GM21381 (cell line): Measurements from ENCODE around the gene CDC45.

Experiments
- ATAC-seq: cut with Tn5 transposase; IDR thresholded peaks from one replicate; pipeline ENCODE4 v1.9.1; 2021; ENCODE audit warnings: mild to moderate bottlenecking, moderate library complexity; ENCODE audit not compliant: unreplicated experiment

The CDC45 gene

DNA sequence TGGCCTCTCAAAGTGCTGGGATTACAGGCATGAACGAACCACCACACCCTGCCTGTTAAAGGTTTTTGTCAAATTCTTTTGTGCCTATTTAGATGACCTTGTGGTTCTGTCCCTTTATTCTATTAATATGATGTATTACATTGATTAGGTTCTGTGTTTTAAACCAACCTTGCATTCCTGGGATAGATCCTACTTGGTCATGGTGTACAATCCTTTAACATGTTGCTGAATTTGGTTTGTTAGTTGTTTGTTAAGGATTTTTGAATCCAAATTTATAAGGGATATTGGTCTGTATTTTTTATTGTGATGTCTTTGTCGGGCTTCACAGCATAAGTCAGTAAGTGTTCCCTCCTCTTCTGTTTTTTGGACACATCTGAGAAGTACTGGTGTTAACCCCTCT lies 73.5 kb downstream of the CDC45 start:
- no peak for ATAC-seq

DNA sequence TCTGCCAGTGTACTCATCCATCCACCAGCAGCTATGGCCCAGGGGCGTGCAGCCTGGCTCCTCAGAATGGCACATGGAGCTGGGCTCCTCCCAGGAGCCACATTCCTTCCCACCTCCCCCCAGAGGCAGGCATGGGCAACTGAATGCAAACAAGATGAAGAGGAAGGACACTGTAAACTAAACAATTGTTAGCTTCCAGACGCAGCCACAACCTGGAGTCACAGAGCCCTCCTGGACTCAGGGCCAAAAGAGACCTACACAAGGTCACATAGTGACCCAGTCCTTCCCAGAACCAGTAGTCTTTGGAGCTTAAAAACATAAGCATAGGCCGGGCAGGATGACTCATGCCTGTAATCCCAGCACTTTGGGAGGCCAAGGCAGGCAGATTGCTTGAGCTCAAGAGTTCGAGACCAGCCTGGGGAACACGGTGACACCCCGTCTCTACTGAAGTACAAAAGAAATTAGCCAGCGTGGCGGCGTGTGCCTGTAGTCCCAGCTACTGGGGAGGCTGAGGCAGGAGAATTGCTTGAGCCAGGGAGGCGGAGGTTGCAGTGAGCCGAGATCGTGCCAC lies 75.2 kb downstream of the CDC45 start:
- ATAC-seq, result no peak

DNA sequence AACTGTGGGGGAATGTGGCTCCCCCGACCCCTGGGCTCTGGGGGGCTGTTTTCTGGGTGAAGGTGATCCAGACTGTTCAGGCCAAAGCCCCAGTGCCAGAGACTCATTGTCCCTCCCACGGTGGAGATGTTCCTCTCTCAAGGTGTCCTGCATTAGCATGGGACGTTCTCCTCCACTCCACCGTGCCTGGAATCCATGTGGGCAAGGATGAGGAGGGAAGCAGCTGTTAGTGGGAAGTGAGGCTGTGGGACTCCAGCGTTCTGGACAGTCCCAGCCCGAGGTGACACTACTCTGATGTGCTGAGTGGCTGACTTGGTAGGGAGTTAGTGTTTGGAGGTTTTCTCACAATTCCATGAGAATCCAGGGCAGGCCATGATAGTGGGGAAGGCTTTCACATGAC lies 75.9 kb downstream of the CDC45 start:
- ATAC-seq, result no peak

DNA sequence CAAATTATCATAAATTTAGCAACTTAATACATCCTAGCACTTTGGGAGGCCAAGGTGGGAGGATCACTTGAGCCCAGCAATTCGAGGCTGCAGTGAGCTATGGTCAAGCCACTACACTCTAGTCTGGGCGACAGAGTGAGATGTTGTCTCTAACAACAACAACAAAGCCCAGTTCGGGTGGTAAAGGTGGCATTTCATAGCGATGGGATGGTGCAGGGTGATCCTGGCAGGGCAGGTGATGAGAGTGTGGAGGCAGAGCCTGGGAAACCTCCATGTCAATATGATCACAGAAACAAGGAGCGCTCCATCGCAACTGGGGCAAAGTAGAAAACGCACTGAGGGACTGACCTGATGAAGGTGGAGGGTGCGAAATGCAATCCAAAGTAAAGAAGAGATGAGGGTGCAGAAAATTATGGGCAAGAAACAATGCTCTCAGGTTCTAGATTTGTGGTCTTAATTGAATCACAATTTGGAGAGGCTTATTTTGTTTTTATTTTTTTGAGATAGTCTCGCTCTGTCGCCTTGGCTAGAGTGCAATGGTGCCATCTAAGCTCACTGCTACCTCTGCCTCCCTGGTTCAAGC lies 77.3 kb downstream of the CDC45 start:
- ATAC-seq, result no peak

DNA sequence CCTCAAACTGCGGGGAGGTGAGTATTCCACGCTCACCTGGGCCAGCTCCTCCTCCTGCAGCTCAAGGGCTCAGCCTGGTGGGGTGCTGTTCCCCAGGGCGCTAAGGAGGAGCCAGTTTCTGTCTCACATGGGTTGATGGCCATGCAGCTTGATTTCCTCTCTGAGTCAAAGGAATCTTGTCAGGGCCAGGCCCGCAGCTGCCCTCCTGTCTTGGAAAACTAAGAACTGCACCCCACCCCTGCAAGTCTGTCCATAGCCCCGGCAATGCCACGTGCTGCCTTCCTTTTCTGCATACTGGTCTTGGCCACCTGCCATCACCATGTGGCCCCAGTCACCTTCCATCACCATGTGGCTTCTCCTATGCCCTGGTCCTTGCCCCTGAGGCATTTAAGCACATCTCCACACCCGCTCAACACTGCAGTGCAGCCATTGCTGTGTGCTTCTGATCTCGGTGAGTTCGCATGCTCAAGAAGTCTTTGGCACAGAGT lies 79.6 kb downstream of the CDC45 start:
- no peak for ATAC-seq

DNA sequence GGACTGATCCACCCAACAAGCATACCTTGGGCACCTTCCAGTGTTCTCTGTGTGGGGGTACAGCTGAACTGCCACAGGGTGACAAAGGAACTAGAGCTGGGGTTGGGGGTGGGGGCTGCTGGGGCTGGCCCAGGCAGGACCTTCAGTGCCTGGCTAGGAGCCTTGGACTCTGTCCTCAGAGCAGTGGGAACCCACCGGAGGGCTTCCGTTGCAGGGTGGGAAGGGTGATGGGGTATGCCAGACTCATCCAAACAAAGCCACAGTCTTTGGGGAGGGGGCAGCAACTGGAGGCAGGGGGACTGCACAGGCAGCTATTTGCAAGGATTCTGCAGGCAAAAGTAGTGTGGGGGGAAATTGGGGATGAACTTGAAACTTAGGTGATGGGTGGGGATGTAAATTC lies 80.2 kb downstream of the CDC45 start:
- ATAC-seq, result no peak

DNA sequence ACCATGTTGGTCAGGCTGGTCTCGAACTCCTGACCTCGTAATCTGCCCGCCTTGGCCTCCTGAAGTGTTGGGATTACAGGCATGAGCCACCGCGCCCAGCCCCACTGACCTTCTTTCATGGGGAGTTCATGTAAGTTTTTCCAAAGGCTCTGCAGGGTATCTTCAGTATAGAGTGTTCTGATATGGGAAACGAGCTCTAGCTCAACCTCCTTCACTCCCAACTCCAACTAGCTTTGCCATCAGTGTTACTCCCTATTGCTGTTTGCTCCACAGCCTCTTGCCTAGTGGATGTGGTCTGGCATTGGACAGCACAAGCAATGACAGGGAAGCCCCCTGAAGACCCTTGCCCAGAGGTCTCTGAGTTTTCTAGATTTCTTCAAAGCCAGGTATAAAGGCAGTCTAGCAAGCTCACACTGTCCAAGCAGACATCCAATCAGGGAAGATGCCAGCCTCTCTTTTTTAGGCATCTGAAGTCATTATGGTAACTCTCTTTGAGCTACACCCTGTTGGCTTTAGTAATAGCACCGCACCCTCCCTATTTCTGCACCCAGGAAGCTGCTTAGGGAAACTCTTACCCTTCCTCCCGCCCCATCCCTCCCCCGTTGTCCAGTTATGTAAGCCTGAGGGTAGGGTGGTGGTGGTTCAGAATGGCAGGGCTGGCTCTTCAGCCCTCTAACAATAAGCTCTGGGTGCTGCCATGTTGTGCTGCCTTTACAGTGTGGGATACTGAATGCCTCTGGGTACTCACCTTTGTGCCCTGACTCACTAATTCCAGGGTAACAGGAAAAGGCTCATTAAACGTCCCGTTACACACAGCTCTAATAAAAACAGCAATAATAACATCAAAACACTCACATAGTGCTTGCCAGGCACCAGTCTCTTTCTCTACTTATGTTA lies 85.9 kb downstream of the CDC45 start:
- no peak for ATAC-seq

DNA sequence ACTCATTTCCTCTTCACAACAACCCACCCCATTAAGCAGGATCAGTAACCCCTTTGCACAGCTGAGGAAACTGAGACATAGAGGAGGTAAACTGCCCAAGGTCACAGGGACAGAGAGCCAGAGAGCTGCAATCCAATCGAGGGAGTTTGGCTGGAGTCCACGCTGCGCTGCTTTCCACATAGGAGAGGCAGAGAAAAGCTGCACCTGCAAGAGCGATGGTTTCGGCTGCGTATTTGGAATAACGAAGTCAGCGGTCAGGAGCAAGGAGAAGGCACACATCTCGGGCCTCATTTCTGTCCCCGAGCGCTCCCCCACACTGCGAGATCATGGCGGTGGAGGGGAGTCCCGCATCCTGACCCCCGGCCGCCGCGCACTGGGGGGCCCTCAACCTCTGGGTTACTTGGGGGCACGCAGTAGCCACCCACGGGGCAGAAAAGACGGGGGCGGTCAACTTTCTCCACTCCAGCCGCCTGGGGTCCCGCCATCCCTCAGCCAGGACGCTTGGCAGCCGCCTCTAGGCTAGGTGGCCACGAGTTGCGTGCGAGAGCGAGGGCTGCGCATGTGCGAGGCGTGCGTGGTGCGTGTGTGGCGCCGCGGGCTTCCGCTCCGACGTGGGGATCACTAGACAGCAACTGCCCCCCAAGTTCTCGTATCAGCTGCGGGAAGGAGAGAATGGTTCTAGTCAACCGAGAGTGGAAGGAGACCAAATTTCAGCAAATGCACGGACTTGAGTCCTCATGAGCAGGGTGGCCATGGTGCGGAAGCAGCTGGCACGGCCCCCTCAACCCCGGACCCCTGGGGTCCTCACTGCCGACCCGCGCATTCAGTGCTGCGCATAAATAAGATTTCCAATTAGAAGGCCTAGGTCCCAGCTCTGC lies 86.8 kb downstream of the CDC45 start:
- no peak for ATAC-seq

DNA sequence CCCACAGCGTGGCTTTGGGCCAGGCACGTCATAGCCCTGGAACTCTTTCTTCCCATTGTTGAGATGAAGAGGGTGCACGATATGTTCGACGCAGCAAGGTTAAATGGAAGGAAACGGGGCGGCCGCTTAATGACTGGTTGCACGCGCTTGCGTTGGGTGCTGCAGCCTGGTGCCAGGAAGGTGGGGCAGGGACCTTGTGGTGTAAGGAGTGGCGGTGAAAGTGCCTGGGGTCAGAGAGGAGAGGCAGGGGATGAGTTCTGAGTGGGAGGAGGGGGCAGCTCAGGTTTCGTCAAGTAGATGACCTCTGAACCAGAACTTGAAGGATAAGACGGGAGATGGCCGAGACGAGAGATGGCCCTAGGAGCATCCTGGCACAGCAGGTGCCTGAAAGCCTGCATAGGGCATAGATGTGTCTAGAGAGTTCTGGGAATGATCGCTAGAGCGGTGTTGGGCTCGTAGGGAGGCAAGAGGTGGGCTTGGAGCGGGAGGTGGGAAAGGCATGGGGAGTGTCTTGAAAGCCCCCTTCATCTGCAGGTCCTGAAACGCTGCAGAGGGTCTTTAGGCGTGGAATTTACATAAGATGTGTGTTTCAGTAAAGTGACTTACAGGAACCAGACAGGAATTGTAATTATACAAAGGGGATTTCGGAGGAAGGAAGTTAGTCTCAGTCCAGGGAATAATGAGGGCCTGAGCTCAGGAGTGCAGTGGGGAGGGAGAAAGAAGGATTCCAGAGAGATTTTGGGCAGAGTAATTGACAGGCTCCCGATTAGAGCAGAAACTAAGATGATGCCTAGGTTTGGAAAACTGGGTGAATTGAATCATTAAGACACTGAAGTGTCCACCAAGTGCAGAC lies 87.7 kb downstream of the CDC45 start:
- ATAC-seq, result no peak

DNA sequence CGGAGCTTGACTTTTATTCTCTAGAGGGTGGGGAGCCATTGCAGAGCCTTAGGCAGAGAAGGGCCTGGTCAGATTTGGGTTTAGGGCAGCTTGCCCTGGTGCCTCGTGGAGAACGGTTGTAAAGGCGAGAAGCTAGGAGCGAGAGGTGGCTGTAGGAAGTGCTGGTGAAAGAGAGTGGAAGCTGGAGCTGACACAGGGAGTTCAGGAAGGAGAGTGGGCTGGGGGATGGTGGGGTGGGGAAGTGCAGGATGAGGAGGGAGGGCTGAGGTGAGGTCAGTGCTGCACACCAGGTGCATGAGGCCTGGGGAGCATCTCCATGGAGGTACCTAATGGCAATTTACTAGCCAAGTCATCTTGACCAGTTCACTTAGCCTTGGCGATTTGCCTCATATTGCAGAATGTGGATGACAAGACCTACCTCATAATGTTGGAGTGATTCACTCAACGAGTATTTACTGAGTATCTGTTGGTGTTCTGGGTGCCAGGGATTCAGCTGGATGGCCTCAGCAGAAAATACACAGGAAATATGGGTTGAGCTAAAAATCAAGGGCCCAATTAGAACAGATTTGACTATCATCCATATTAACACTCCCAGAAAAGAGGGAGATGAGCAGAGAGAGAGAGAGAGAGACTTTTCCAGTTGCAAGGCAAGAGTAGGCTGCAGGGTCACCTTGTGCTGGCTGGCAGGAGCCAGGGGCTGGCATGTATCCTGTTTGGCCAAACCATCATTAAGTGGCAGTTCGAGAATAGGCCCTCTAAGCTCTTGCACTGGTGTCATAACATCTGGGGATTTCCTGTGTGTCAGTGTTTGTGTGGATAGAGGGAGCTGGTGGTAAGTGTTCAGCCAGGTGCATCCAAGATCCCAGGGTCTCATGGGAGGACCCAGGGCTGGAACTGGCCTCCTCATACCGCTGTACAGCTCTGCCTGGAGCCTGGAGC lies 88.9 kb downstream of the CDC45 start:
- ATAC-seq, result no peak

DNA sequence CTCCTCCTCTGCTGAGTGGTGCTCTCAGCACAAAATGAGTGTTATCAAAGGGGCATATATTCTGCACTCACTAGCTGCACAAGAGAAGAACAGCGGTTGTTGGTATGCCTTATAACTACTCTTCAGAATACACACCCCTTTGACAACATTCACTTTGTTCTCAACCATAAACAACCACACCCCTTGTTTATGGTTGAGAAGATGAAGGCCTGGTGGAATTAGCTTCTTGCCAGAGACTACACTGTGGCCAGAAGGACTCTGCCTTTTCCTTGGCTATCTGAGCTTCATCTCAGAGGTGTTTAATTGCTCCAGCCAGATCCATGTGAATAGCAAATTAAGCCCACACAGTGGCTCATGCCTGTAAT lies 89.5 kb downstream of the CDC45 start:
- ATAC-seq, result no peak

DNA sequence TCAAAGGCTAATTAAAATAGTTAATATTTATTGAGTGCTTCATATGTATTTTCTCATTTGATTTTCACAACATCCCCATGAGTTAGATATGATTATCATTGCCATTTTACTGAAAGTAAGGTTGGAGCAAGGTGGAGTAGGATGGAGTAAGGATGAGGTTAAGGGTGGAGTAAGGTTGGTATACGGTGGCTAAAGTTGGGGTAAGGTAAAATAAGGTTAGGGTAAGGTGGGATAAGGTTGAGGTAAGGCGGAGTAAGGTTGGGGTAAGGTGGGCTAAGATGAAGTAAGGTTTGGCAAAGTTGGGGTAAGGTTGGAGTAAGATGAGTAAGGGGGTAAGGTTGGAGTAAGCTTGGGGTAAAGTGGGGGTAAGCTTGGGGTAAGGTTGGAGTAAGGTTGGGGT lies 90.3 kb downstream of the CDC45 start:
- ATAC-seq, result no peak
